GM19397 (cell line): Measurements from ENCODE around the gene MAB21L3.

Experiments used
- ATAC-seq: cut with Tn5 transposase; IDR thresholded peaks from one replicate; pipeline ENCODE4 v1.9.1; 2021; ENCODE audit warnings: mild to moderate bottlenecking, moderate library complexity; ENCODE audit not compliant: unreplicated experiment

Gene MAB21L3

GRCh38 chr1:116107371-116107770, 3.8 kb upstream of the MAB21L3 start:
- ATAC-seq = no peak

- ATAC-seq = no peak
Observed at GRCh38 chr1:116111524-116112021, 374 bp downstream of the MAB21L3 start.

DNA sequence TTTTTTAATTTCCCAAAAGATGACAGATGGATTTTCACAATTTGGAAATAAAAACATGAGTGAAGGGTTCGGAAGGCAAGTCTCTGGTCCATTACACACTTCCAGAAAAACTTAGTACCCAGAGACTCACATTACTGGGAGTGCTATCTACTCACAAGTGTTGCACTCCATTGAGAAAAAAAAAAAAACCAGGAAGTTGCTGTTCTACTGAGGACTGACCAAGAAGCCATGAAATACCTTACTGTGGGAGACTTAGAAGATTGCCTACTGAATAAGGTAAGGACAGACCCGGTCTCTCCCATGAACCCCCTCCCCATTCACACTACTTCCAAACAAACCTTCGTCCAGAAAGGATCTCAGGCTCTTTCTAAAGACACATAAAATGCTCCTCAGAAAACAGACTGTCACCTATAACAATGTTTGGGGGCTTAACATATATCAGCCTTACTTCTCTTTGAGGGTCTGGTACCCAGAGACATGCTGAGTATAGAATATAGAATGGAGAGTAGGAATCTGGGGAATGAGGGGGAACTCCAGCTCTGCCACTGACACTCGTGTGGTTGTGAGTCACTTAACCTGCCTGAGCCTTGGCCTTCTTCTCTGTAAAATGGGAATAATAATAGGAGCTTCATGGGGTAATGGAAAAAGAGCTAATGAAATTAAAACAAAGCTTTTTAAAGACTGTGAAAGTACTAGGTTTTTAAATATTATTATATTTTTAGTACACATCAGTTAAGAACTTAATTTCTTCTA, 1.4 kb downstream of the MAB21L3 start:
- no peak for ATAC-seq

GRCh38 chr1:116113615-116114014, 2.4 kb downstream of the MAB21L3 start:
- ATAC-seq = no peak

- no peak for ATAC-seq
Observed at GRCh38 chr1:116115476-116116439, 4.6 kb downstream of the MAB21L3 start.

GRCh38 chr1:116118471-116118870, 7.3 kb downstream of the MAB21L3 start:
- no peak for ATAC-seq

DNA sequence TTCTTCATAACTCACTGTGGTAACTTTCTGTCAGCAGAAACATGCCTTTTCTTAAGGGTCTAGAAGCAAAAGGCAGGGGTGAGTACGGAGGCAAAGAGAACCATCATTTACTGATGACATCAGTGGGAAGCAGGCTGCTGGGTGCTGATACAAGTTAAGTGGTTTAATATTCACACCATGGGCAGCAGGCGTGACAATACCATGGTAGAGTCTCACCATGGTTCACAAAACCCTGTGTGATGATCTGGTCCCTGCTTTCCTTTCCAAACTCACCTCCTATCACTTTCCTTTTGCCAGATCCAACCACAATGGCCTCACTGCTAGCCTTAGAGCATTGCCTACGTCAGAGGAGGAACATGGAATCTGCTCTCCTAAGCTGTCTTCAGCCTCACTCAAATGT, 8.7 kb downstream of the MAB21L3 start:
- ATAC-seq = no peak

DNA sequence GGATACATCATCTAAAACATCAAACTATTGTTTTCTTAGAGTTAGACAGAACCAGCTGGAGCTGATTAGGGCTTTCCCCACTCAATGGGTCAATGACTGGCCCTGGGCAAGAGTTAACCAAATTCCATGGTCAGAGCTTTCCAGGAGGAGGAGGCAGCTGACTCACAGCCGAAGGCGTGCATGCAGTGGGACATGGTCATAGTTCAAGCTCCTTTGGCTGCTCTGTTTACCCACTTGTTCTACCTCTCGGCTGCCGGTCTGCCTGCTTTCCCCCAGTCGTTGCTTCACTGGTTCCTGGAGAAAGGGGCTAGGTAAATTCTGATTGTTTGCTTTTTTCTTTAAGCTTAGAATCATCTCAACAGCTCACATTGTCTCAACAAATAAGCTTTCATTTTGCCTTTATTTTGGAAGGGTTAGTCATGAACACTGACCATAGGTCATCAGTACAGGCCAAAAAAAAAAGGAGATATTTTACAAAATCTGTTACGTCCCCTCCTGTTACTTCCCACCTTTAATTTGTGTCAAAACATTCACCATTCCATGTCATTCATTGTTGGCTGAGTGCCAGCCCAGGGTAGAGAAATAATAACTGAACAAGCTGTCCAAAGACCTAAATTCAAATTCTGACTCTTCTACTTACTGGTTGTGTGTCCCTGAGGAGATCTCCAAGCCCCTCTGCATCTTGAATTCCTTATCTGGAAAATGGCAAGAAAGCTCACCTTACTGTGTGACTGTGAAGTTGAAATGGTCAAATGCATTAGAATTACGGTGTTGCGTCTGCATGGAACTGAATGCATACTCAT, 12.0 kb downstream of the MAB21L3 start:
- no peak for ATAC-seq

- ATAC-seq = no peak
Observed at GRCh38 chr1:116123837-116124533, 12.8 kb downstream of the MAB21L3 start.

DNA sequence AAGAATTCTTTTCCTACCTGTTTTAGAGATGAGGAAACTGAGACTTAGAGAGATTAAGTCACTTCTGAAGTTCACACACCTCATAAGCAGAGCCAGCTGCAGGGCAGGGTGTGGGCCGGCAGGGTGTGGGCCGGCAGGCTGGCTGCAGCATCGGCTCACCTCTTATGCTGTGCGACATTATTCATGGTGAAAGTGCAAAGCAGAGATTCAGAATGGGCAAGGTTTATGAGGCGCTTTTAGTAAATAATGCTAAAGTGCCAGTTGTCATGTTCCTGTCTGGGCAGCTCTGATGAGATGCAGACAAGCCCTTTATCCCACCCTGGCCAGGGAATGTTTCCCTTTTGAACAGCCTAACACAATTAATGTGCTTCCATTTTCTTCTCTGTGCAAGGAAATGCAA, 14.6 kb downstream of the MAB21L3 start:
- ATAC-seq = no peak

GRCh38 chr1:116126281-116126680, 15.1 kb downstream of the MAB21L3 start:
- no peak for ATAC-seq

GRCh38 chr1:116127123-116127847, 16.1 kb downstream of the MAB21L3 start:
- no peak for ATAC-seq

GRCh38 chr1:116127848-116128540, 16.8 kb downstream of the MAB21L3 start:
- ATAC-seq = no peak

DNA sequence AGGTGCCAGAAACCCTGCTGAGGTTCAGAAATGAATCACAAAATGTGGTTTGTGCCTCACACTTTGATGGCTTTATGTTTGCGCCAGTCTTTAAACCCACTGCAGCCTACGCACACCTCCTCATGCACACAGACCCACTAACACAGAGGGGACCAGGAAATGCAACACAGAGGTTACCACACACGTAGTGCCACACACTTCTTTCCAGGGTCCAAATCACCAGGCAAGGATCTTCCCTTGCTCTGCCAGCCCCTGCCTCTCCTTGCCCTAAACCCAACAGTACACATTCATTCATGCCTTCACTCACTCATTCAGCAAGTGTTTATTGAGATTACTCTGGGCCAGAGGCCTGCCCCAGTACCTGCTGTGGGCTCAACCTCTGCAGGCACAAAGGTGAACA, 17.5 kb downstream of the MAB21L3 start:
- ATAC-seq = no peak

DNA sequence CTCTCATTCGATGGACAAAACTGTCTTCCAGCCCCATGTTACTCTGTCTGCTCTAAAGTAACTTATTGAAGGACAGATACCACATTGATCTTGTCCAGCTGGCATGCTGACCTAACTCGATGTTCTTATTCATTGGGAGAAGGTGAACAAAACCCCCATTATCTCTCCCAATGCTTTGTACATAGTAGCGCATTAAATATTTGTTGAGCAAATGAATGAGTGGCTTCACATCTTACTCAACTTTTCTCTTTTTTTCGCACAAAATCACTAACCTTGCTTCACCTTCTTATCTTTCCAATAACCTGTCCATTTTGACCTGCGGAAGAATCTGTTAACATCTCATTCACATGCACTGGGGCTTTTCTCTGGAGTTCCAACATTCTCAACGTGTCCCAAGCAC, 18.3 kb downstream of the MAB21L3 start:
- no peak for ATAC-seq

DNA sequence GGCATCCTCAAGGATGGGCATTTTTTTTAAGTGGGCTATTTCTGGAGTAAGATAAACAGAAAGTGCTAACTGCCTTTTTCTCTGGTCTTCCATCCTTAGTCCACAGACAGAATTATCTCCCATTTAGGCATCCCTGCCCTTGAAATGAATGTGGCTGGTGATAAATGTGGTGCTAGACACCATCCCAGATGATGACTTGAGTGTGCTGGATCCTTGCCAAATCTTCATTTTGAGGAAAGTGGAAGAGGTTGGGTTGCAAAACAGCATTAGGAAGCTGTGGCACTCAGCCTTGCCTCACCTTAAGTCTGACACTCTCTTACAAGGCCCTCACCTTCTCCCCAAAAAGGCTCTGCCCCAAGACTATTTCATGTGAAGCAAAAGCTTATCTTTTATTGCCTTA, 19.2 kb downstream of the MAB21L3 start:
- ATAC-seq = no peak

DNA sequence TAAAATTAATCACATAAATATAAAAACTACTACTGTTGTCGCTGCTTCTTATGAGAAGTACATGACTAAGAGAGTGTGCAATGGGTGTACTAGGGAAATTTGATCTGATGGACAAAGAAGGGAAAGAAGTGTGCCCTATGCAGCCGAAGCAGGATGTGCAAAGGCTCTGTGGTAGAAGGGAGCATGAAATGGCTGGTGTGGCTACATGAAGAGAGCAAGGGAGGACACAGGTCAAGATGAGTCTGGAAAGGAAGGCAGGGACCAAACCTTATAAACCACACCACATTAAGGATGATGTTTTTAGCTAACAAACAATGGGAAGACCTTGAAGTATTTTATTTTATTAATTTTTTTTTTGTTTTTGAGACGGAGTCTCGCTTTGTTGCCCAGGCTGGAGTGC, 20.0 kb downstream of the MAB21L3 start:
- ATAC-seq = no peak

- ATAC-seq = no peak
Observed at GRCh38 chr1:116131866-116132605, 20.8 kb downstream of the MAB21L3 start.
